BJ (cell line): ENCODE data around the gene CARMIL3. TPM values are rescaled to one million over a fixed set of nuclear protein-coding genes. Genes with fewer than 3 reads are reported as not detected.

Experiments
- CTCF ChIA-PET: fragments of 350-600 bp; formaldehyde crosslinking; extraction: SDS; loops from one replicate; lab custom pipeline; 2021; ENCODE audit warnings: antibody characterized with exemption, inconsistent platforms; lab: Yijun Ruan, JAX
- POLR2A ChIA-PET: fragments of 300-600 bp; sonication (Branson Sonifier 250); formaldehyde crosslinking; extraction: SDS; loops from one replicate; lab custom pipeline; 2021; ENCODE audit warnings: antibody characterized with exemption; lab: Charles Lee
- DNase-seq: peaks from one replicate; pipeline ENCODE4 v3.0.0-alpha.2; 2011; ENCODE audit warnings: low read depth
- H3K27me3 ChIP-seq: 2 replicates; pipeline ENCODE4 v1.6.0; 2011; ENCODE audit warnings: low read length; ENCODE audit not compliant: control insufficient read depth, insufficient read depth
- H3K36me3 ChIP-seq: 2 replicates; pipeline ENCODE4 v1.5.1; 2011; ENCODE audit warnings: low read length; ENCODE audit not compliant: control insufficient read depth, insufficient read depth
- H3K4me3 ChIP-seq: 2 replicates; pipeline ENCODE4 v1.5.1; 2011; ENCODE audit warnings: low read depth, mild to moderate bottlenecking, control low read depth, low read length
- CTCF ChIP-seq: IDR thresholded peaks from 2 replicates; pipeline ENCODE4 v1.5.1; 2011; ENCODE audit warnings: low read depth, mild to moderate bottlenecking, control low read depth, inconsistent platforms, low read length, moderate library complexity; ENCODE audit not compliant: insufficient read depth
- polyA plus RNA-seq: library from polyadenylated mRNA; depleted of rRNA; stranded (reverse); fragments of >200 nt; gene quantifications from 2 replicates; pipeline ENCODE4 v1.2.3, GENCODE V29; 2011

CARMIL3 gene
- polyA plus RNA-seq, 1 experiment: 0.04 TPM

DNA sequence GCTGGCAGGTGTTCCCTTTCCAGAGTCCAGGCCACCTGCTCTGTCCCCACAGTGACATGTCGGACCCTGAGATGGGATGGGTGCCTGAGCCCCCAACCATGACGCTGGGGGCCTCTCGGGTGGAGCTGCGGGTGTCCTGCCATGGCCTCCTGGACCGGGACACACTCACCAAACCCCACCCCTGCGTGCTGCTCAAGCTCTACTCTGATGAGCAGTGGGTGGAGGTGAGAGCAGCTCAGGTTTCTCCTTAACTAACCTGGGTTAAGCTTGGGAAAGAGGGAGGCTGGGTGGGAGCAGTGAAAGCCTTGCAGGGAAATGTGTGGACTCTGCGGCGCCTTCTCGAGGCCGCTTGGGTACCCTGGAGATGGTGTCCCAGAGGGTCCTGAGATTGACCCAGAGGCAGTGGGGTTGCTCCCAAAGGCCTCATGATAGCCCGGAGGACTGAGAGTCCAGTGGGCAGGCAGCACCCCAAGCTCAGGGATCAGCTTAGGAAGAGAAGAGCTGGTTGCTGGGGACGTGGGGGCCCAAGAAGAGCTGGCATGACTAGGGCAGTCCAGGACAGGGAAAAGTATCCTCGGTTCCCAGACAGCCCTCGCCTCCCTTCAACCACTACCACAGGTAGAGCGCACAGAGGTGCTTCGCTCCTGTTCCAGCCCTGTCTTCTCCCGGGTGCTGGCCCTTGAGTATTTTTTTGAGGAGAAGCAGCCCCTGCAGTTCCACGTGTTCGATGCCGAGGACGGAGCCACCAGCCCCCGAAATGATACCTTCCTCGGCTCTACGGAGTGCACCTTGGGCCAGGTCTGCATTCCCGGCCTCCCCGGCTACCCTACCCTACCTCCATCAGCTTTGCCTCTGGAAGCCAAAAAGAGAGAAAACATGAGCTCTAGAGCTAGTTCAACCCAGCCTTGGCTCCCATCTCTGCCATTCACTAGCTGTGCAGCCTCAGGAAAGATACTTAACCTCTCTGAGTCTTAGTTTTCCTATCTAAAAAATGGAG is 21.4 kb downstream of the CARMIL3 start:
- POLR2A ChIA-PET: no interaction called here
- Histone ChIP-seq H3K4me3 (no peak overlapping the region), H3K27me3 (peaks cover 19% of the 10 kb centered on the region), H3K36me3 (no peaks in the 10 kb centered on the region)
- CTCF ChIA-PET: interaction anchor here (1.0 to 2.7 kb wide), 5 partner anchors 15 to 19 kb away, joined by 3 to 11 read pairs (median 6); no protein-coding TSS in a partner anchor
- no peak for DNase-seq
- TF ChIP-seq CTCF: no peak

- no peak for DNase-seq
- no peak overlapping the region for H3K4me3 ChIP-seq
- peaks cover 24% of the 10 kb centered on the region for H3K27me3 ChIP-seq
- CTCF ChIA-PET: interaction anchor here (0.7 to 2.7 kb wide), 7 partner anchors 15 to 119 kb away, joined by 3 to 11 read pairs (median 5); no protein-coding TSS in a partner anchor
- POLR2A ChIA-PET: no interaction called here
- no peaks in the 10 kb centered on the region for H3K36me3 ChIP-seq
- no peak for TF ChIP-seq CTCF
These were observed 23.0 kb downstream of the CARMIL3 start for GRCh38 chr14:24074625-24075484.

- no peak for TF ChIP-seq CTCF
- no peak for DNase-seq
- Histone ChIP-seq H3K36me3 (no peaks in the 10 kb centered on the region), H3K4me3 (no peak overlapping the region), H3K27me3 (peaks cover 22% of the 10 kb centered on the region)
- ChIA-PET POLR2A (no interaction called here), CTCF (interaction anchor here (1.2 to 2.7 kb wide), 5 partner anchors 9 to 40 kb away, joined by 3 to 10 read pairs (median 5); no protein-coding TSS in a partner anchor)
These were observed 23.9 kb downstream of the CARMIL3 start for GRCh38 chr14:24075485-24076301.

DNA sequence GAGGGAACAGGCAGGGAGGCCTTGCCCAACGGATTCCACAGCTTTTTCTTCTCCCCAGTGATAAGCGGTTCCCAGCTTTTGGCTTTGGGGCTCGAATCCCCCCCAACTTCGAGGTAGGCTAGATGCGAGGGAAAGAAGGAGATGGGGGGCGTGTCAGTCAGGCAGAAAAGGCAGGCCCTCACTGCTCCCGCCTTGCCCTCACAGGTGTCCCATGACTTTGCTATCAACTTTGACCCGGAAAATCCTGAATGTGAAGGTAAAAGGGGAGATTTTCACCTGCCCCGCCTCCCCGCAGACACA is 24.4 kb downstream of the CARMIL3 start:
- ChIA-PET CTCF (interaction anchor here (0.7 to 2.7 kb wide), 5 partner anchors 7 to 18 kb away, joined by 3 to 10 read pairs (median 5); no protein-coding TSS in a partner anchor), POLR2A (no interaction called here)

More for the DNA sequence above, 24.4 kb downstream of the CARMIL3 start:
- TF ChIP-seq CTCF: no peak
- no peak overlapping the region for H3K4me3 ChIP-seq
- no peaks in the 10 kb centered on the region for H3K36me3 ChIP-seq
- DNase-seq: no peak
- peaks cover 25% of the 10 kb centered on the region for H3K27me3 ChIP-seq
